ENCODE measurements around the gene SYAP1. TPM values are rescaled to one million over a fixed set of nuclear protein-coding genes. Genes with fewer than 3 reads are reported as not detected.

Gene SYAP1
- total and polyA plus RNA-seq, 9 of the 15 experiments (the other 6 are each of a cell fraction or from before 2014, with no cell fraction given) = 5.7 to 35.3 (median 27.6) TPM

- peak; percentile 98 for TF ChIP-seq NBN (IDR thresholded peaks at IDR 0.05; ENCODE audit: low read depth)
- TF ChIP-seq NCOA2 (IDR thresholded peaks at IDR 0.05; ENCODE audit: partially characterized antibody in 2 of 2) = peak in 1 of 2 experiments; percentile 35
- TF ChIP-seq ZNF696 (CRISPR knock-in tag; conservative IDR thresholded peaks at IDR 0.05) = peak; percentile 88
- TF ChIP-seq ZNF24 (IDR thresholded peaks at IDR 0.05) = no peak
- TF ChIP-seq POLR2AphosphoS2 (IDR thresholded peaks at IDR 0.05; ENCODE audit: low read length) = peak; percentile 97
- TF ChIP-seq MXI1 (IDR thresholded peaks at IDR 0.05; ENCODE audit: low read depth, low read length) = peak; percentile 36; the same call in 1 of the 2 replicates
- TF ChIP-seq ZNF444 (CRISPR knock-in tag; IDR thresholded peaks at IDR 0.05) = peak; percentile 82
- TF ChIP-seq MBD1 (CRISPR knock-in tag; IDR thresholded peaks at IDR 0.05) = no peak
- no peak for TF ChIP-seq MXD1 (CRISPR knock-in tag; IDR thresholded peaks at IDR 0.05; ENCODE audit: borderline replicate concordance, poor library complexity, severe bottlenecking)
- no peak for TF ChIP-seq ZNF76 (CRISPR knock-in tag; IDR thresholded peaks at IDR 0.05; ENCODE audit: borderline replicate concordance)
- TF ChIP-seq BRCA1 (IDR thresholded peaks at IDR 0.05) = no peak
- no peak for TF ChIP-seq BRCA1 (CRISPR knock-in tag; IDR thresholded peaks at IDR 0.05)
- peak; percentile 71 for TF ChIP-seq POLR2G (IDR thresholded peaks at IDR 0.05; ENCODE audit: low read depth, low read length)
- TF ChIP-seq THRB (CRISPR knock-in tag; conservative IDR thresholded peaks at IDR 0.05) = peak; percentile 99
- peak; percentile 99 for TF ChIP-seq HBP1 (CRISPR knock-in tag; IDR thresholded peaks at IDR 0.05)
- 0 out of 2 replicates have a peak, but pooled peaks have one; percentile 52 for TF ChIP-seq MITF (IDR thresholded peaks at IDR 0.05)
- 0 out of 2 replicates have a peak, but pooled peaks have one; percentile 75 for TF ChIP-seq ZNF655 (CRISPR knock-in tag; IDR thresholded peaks at IDR 0.05)
- TF ChIP-seq ZBTB7A (IDR thresholded peaks at IDR 0.05; ENCODE audit: borderline replicate concordance, control insufficient read depth, low read depth, low read length) = peak; percentile 40; the same call in 1 of the 2 replicates
- no peak for TF ChIP-seq POLR3A (IDR thresholded peaks at IDR 0.05; ENCODE audit: borderline replicate concordance, extremely low read depth, insufficient read depth, insufficient read length)
Measured at GRCh38 chrX:16771483-16772398, 52.3 kb downstream of the SYAP1 start (continued).

Measured in K562 (cell line).